Right lobe of liver (tissue), 4 donors: ENCODE measurements around the gene KEL.

Source experiments
- CTCF ChIP-seq, 4 donors: fragments of 200-600 bp in 3 of 4; fragments of 450-650 bp in 1 of 4; IDR thresholded peaks; one replicate each; pipeline versions ENCODE4 v1.5.1 to v1.8.0; 2016 to 2022; ENCODE audit warnings: antibody characterized with exemption in 4 of 4, mild to moderate bottlenecking in 2 of 4
- POLR2A ChIP-seq: fragments of 450-650 bp; IDR thresholded peaks from one replicate; pipeline ENCODE4 v1.6.1; 2017; ENCODE audit warnings: antibody characterized with exemption, mild to moderate bottlenecking
- donor health status: DM: no; HTN: no; CAD: no.
- donor health status: DM: no; HTN: no; CAD: no.
- donor health status: DM: no; HTN: yes; CAD: no.

DNA sequence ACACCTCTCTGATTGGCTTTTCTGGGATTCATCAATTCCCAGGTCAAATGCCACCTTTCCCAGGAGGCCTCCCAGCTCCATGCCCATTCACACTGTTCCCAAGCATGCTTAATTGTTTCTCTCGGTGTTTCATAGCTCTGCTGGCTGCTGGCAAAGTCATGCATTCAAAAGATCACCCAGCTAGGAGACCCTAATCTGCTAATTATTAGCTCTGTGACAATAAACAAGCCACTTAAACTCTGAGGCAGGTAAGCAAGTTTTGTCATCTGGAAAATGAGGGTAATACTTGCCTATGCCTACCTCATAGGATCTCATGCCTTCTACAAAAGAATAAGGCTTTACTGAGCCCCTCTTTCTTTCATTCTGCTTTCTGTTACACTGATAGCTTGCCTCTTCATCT, 828 bp upstream of the KEL start:
- TF ChIP-seq CTCF (IDR thresholded peaks at IDR 0.05): no peak
- TF ChIP-seq POLR2A: no peak
